Stimulated activated memory B cell treated with anti-CD40 and anti-IgM and Interleukin-4, amounts not matched to agents 10 μg/mL and 1 μg/mL and 100 μg/mL, for 72 hours (primary cell): ENCODE measurements around the gene LHFPL3.
"Not testable (repeated sequence)": the region's sequence is repeated elsewhere in the genome, so short reads cannot be mapped to it uniquely, and the experiment has no call there.

Experiments
- ATAC-seq: fragments of 150-1000 bp; cut with Tn5 transposase; 2 replicates; pipeline ENCODE4 v1.10.0; 2021
- H3K27ac Mint-ChIP-seq: one replicate; pipeline ENCODE4 v1.8.0; 2022; ENCODE audit warnings: mild to moderate bottlenecking, mixed read lengths
- H3K27me3 Mint-ChIP-seq: one replicate; pipeline ENCODE4 v1.8.0; 2022; ENCODE audit warnings: mixed read lengths
- H3K36me3 Mint-ChIP-seq: one replicate; pipeline ENCODE4 v1.8.0; 2022; ENCODE audit warnings: mixed read lengths
- H3K4me1 Mint-ChIP-seq: one replicate; pipeline ENCODE4 v1.8.0; 2022; ENCODE audit warnings: mixed read lengths
- H3K4me3 Mint-ChIP-seq: one replicate; pipeline ENCODE4 v1.8.0; 2022; ENCODE audit warnings: mild to moderate bottlenecking, moderate library complexity, mixed read lengths
- H3K9me3 Mint-ChIP-seq: one replicate; pipeline ENCODE4 v1.8.0; 2022; ENCODE audit warnings: mixed read lengths

The LHFPL3 gene

DNA sequence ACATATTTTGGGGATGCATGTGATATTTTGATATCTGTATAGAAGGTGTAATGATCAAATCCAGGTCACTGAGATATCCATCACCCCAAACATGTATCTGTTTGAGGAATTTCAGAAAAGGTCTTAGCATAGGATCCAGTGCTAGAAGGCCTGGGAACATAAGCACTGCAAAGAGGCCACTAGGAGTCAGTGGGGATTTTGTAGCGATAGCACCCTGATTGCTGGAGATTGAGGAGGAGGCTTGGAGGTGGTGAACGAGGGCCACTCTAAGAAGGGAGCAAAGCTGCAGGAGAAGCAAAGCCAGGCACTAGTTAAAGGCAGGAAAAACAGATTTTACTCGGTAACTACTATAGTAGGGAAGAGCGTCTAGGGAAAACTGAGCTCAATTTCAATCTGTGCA, 324.0 kb downstream of the LHFPL3 start:
- no peaks in the 10 kb centered on the region for H3K9me3 Mint-ChIP-seq
- peaks cover 16% of the 10 kb centered on the region for H3K27me3 Mint-ChIP-seq
- H3K4me1 Mint-ChIP-seq, result no peaks in the 10 kb centered on the region
- no peak for ATAC-seq
- no peak overlapping the region for H3K27ac Mint-ChIP-seq
- H3K36me3 Mint-ChIP-seq, result no peaks in the 10 kb centered on the region
- H3K4me3 Mint-ChIP-seq, result no peak overlapping the region

DNA sequence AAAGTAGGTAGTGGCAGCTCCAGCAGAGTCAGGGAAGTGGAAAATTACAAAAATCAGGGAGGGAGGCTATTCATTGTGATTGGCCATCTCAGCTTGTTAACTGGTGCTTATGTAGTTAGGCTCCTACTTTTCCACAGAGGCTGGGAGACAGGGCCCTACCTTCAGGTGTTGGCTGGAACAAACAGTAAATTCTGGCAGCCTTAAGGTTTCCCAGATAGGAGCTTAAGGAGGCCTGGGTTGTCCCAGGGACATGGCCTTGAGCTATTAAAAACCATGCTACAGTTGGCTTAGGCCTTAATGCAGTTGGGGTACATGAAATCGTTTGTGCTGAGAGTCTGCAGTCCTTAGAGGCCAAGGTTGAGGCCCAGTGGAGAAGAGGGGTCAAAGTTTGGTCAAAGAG, 324.5 kb downstream of the LHFPL3 start:
- Mint-ChIP-seq H3K9me3 (no peaks in the 10 kb centered on the region), H3K27ac (no peak overlapping the region)
- no peak for ATAC-seq

DNA sequence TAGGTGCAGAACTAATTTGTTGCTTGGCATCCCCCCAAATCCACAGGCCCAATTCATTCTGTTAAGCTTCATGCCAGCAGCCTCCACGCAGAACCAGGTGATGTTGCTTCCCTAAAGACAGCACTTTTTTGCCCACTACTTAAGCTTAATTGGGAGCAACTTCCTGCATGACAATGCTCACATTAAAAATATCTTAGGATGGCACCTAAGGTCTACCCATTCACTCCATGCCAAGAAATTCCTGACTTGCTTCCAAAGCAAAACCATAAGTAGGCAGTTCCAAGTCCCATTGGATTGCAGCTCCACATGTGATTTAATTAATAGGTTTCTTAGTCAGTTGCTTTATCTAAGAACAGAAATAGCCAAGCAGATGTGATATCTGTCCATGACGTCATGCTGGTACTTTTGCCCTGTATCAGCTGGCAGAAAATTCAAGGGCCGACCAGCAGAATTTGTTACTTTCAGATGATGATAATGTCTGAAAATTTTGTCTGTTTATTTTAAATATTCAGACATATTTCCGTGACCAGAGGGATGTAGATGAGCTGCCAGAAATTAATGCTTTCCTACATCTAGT, 325.5 kb downstream of the LHFPL3 start:
- no peak overlapping the region for H3K27ac Mint-ChIP-seq
- no peak for ATAC-seq
- no peak overlapping the region for H3K4me3 Mint-ChIP-seq
- H3K27me3 Mint-ChIP-seq, result peaks cover 9% of the 10 kb centered on the region
- H3K36me3 Mint-ChIP-seq, result no peaks in the 10 kb centered on the region
- H3K4me1 Mint-ChIP-seq, result no peaks in the 10 kb centered on the region
- H3K9me3 Mint-ChIP-seq, result no peaks in the 10 kb centered on the region

More for the DNA sequence above, 324.5 kb downstream of the LHFPL3 start:
- Mint-ChIP-seq H3K27me3 (peaks cover 16% of the 10 kb centered on the region), H3K4me3 (no peak overlapping the region), H3K4me1 (no peaks in the 10 kb centered on the region), H3K36me3 (no peaks in the 10 kb centered on the region)

DNA sequence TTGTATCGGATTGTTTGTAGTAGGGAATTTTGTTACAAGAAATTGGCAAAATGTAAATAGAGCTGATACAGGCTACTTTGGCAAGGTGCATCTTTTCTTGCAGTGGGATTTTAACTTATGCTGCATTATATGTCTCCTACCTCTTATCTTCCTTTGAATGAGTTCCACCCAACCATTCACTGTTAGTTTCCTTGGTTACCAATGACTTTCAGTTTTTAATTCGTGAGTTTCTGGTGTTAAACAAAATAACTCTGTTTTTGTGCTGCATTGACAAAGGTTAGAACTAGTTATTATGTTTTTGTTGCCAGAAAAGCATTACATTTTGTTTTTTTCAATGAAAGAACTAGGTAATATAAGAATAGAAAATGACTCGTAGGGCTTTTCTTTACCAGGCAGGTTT, 327.2 kb downstream of the LHFPL3 start:
- no peaks in the 10 kb centered on the region for H3K36me3 Mint-ChIP-seq

DNA sequence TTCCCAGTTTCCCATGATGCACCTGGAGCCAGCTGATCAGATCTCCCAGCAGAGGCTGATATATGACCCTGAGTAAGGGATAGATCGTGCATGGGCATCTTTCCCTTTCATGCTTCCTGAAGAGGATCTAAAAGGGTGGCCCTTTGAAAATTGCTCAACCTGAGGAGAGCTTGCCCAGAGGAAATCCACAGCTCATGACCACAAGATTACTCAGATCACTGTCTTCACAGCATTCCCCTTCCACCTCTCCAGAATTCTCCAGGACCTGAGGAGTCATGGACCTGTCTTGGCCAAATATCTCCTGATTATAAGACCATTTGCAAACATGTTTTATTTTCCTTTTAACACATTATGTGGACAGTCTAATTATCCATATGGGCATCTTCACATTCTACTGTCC, 328.1 kb downstream of the LHFPL3 start:
- no peaks in the 10 kb centered on the region for H3K27me3 Mint-ChIP-seq
- H3K27ac Mint-ChIP-seq, result no peak overlapping the region
- H3K4me1 Mint-ChIP-seq, result no peaks in the 10 kb centered on the region
- H3K36me3 Mint-ChIP-seq, result no peaks in the 10 kb centered on the region
- H3K4me3 Mint-ChIP-seq, result no peak overlapping the region
- H3K9me3 Mint-ChIP-seq, result no peaks in the 10 kb centered on the region
- ATAC-seq, result no peak

More for the DNA sequence above, 327.2 kb downstream of the LHFPL3 start:
- no peaks in the 10 kb centered on the region for H3K27me3 Mint-ChIP-seq
- no peak for ATAC-seq
- H3K4me1 Mint-ChIP-seq, result no peaks in the 10 kb centered on the region
- no peak overlapping the region for H3K4me3 Mint-ChIP-seq
- H3K27ac Mint-ChIP-seq, result no peak overlapping the region
- H3K9me3 Mint-ChIP-seq, result no peaks in the 10 kb centered on the region

DNA sequence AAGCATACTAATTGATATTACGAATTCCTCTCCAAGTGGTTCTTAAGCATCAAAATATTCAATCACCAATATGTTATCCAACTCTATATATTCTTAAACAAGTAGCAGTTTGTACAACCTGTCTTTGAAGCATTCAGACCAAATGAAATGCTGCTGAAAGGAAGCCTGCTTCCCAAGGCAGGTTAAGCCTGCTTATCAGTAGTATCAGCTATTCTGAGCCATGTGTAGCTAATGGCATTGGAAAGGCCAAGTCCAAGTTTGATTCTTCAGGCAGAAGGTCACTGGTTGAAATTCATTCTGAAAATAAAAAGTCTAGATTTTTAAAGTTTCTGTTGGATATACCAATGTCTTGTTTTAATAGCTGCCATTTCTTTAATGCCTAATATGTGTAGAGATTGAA, 328.7 kb downstream of the LHFPL3 start:
- Mint-ChIP-seq H3K4me3 (no peak overlapping the region), H3K9me3 (no peaks in the 10 kb centered on the region), H3K27ac (no peak overlapping the region), H3K36me3 (no peaks in the 10 kb centered on the region), H3K27me3 (no peaks in the 10 kb centered on the region), H3K4me1 (no peaks in the 10 kb centered on the region)
- ATAC-seq, result no peak

DNA sequence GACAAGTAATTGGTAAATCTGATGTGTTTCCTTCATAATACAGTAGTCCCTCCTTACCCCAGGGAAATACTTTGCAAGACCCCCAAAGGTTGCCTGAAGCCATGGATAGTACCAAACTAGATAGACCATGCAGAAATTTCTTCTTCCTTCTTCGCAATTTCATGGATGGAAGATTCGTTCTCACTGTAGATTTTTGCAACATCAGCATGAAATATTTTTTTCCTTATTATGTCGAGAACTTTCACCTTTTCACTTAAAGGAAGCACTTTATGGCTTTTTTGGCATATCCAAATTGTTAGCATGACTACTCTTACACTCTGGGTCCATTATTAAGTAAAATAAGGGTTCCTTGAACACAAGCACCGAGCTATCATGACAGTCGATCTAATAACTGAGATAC, 333.2 kb downstream of the LHFPL3 start:
- H3K36me3 Mint-ChIP-seq, result no peaks in the 10 kb centered on the region

DNA sequence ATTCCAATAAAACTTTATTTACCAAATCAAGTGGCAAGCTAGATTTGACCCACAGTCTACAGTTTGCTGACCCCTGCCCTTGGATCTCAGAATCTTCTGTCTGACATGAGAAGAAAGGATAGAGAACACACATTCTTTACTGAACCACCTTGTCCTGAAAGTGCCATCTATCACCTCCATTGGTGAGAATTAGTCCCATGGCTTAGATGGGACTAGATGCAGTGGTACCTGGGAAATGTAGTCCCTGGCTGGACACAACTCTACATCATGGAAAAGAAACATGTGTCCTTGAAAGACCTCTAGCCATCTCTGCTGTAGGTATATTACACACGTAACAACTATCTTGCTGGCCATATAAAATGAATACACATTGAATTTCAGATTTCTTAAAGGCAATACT, 336.2 kb downstream of the LHFPL3 start:
- Mint-ChIP-seq H3K4me1 (no peaks in the 10 kb centered on the region), H3K27ac (no peak overlapping the region), H3K36me3 (no peaks in the 10 kb centered on the region), H3K27me3 (no peaks in the 10 kb centered on the region), H3K4me3 (no peak overlapping the region), H3K9me3 (no peaks in the 10 kb centered on the region)
- ATAC-seq, result no peak

More for the DNA sequence above, 333.2 kb downstream of the LHFPL3 start:
- Mint-ChIP-seq H3K4me3 (no peak overlapping the region), H3K27ac (no peak overlapping the region), H3K27me3 (no peaks in the 10 kb centered on the region), H3K4me1 (no peaks in the 10 kb centered on the region), H3K9me3 (no peaks in the 10 kb centered on the region)
- ATAC-seq, result no peak

DNA sequence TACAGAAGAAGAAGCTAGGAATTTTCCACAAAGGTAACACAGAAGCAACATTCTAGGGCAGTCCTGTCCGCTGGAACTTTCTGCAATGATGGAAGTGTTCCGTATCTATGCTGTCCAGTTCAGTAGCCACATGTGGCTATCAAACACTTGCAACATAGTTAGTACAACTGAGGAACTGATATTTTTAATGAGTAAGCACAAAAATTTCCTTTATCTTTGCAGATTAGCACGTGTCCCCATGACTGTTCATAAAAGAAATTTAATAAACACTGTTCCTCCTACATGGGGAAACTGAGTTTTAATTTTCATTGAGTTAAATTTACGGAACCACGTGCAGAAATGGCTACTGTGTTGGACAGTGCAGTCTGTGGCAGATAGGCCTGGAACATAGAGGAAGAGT, 349.2 kb downstream of the LHFPL3 start:
- Mint-ChIP-seq H3K36me3 (no peaks in the 10 kb centered on the region), H3K27ac (no peak overlapping the region), H3K4me3 (no peak overlapping the region), H3K4me1 (no peaks in the 10 kb centered on the region), H3K9me3 (no peaks in the 10 kb centered on the region), H3K27me3 (peaks cover 8% of the 10 kb centered on the region)
- ATAC-seq, result no peak

DNA sequence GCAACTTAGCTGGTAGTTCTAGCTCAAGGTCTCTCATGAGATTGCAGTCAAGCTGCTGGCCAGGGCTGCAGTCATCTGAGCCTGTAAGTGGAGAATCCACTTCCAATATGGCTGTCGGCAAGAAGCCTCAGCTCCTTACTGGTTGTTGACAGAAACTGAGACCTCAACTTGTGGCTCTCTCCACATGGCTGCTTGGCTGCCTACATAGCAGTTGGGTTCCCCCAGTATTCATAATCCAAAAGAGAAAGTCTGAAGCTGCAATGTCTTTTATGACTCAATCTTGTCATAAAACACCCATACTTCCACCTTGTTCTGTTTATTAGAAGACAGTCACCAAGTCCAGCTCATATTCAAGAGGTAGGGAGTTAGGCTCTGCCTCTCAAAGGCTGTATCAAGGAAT, 350.7 kb downstream of the LHFPL3 start:
- H3K27me3 Mint-ChIP-seq, result no peaks in the 10 kb centered on the region
- H3K36me3 Mint-ChIP-seq, result no peaks in the 10 kb centered on the region
- H3K4me3 Mint-ChIP-seq, result no peak overlapping the region
- H3K4me1 Mint-ChIP-seq, result no peaks in the 10 kb centered on the region
- ATAC-seq, result no peak
- H3K27ac Mint-ChIP-seq, result no peak overlapping the region
- no peaks in the 10 kb centered on the region for H3K9me3 Mint-ChIP-seq

DNA sequence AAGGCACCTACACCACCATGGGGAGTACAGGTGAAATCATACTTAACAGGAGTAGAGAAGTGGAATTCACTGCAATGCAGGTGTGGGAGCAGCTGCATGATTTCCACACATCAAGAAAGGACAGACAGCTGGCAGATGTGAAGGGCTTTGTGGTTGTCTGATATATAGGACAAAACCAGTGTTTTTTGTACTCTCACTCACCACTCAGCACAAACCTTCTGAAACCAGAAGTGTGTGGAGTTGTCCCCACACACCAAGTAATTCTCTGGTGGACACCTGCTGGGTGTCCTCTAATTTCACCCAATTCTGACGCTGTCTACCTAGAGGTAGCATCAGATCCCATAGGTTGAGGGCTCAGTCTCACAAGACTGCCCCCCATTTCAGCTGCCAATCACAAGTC, 357.9 kb downstream of the LHFPL3 start:
- Mint-ChIP-seq H3K9me3 (peaks cover under 1% of the 10 kb centered on the region), H3K27me3 (no peaks in the 10 kb centered on the region), H3K27ac (no peak overlapping the region), H3K4me1 (no peaks in the 10 kb centered on the region), H3K4me3 (no peak overlapping the region), H3K36me3 (no peaks in the 10 kb centered on the region)
- no peak for ATAC-seq

DNA sequence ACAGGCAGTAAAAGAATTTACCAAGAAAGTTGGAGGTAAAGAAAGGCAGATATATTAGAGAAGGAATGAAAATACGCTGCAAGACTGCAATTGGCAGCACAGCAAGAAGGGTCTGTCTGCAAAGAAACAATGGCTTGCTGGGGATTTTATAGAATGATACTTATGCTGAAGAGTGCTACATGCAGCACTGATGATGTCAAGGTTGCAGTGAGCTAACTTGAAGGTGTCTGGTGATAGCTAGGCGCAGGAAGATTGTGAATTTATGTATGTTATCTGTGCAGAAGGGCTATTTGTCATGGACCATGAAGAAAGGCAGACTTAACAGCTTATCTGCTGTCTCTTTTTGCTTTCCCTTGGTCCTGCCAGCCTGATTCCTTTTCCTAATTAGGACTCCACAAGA, 366.3 kb downstream of the LHFPL3 start:
- no peaks in the 10 kb centered on the region for H3K27me3 Mint-ChIP-seq
- no peak overlapping the region for H3K4me3 Mint-ChIP-seq
- no peaks in the 10 kb centered on the region for H3K4me1 Mint-ChIP-seq
- H3K36me3 Mint-ChIP-seq, result no peaks in the 10 kb centered on the region
- ATAC-seq, result no peak
- H3K9me3 Mint-ChIP-seq, result peaks cover 9% of the 10 kb centered on the region
- H3K27ac Mint-ChIP-seq, result no peak overlapping the region

DNA sequence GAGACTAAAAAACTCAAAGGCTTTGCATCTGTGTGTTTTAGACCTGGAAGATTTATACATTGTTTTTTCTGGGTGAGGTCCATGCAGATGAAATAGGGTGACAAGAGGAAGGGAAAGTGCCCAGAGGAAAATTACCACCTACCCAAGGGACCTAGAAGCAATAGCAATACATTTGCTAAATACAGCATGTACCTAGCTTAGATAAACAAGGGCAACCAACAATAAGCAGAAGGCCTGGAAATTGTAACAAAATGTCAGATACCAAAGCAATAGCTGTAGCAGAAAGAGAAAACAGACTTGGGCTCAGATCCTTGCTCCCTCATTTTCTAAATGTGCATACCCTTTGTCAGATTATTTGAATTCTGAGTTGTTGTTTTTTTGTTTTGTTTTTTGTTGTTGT, 367.2 kb downstream of the LHFPL3 start:
- Mint-ChIP-seq H3K4me3 (no peak overlapping the region), H3K9me3 (peaks cover 13% of the 10 kb centered on the region), H3K27ac (no peak overlapping the region), H3K27me3 (no peaks in the 10 kb centered on the region), H3K36me3 (no peaks in the 10 kb centered on the region), H3K4me1 (no peaks in the 10 kb centered on the region)
- no peak for ATAC-seq

DNA sequence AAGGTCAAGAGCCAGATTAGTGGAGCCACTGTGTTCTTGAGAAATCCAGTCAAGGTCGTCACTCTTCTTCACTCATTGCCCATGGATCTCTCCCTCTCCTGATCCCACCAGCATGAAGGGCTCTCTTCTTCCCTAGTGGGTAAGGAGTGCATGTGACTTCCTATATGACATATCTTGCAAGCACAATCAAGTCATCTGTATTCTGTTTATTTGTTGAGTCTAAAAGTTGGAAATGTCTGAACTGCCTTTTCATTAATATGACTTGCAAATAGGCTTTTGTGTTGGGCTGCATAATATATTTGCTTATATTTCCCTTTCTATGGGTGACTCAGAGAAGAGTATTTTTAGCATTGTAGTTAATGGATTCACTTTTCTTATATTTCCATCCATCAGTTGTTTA, 371.9 kb downstream of the LHFPL3 start:
- Mint-ChIP-seq H3K4me1 (no peaks in the 10 kb centered on the region), H3K4me3 (no peak overlapping the region), H3K27ac (no peak overlapping the region), H3K36me3 (no peaks in the 10 kb centered on the region), H3K9me3 (peaks cover 6% of the 10 kb centered on the region), H3K27me3 (no peaks in the 10 kb centered on the region)
- ATAC-seq, result no peak

DNA sequence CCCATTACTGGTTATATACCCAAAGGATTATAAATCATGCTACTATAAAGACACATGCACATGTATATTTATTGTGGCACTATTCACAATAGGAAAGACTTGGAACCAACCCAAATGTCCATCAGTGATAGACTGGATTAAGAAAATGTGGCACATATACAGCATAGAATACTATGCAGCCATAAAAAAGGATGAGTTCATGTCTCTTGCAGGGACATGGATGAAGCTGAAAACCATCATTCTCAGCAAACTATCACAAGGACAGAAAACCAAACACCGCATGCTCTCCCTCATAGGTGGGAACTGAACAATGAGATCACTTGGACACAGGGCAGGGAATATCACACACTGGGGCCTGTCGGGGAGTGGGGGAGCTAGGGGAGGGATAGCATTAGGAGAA, 392.6 kb downstream of the LHFPL3 start:
- not testable (repeated sequence) for ATAC-seq, H3K27me3 Mint-ChIP-seq, H3K36me3 Mint-ChIP-seq, H3K9me3 Mint-ChIP-seq, H3K4me1 Mint-ChIP-seq, H3K27ac Mint-ChIP-seq, H3K4me3 Mint-ChIP-seq

DNA sequence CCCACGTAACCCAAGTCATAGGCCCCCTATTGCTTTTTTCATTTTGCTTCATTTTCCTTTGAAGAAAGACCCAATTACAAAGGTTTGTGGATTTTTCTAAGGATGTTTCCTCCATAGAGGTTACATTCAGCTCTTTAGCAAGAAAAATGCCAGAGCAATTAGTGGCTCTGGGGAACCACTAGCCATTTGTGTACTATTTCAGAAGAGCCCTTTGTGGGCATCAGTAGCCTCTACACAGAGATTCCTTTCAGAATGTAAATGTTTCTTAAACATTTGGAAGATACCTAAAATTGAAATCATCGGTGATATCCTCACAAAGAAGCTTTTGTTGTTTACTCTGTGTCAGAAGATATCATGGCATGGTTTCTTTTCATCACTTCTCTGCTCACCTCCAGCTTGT, 394.6 kb downstream of the LHFPL3 start:
- Mint-ChIP-seq H3K27me3 (no peaks in the 10 kb centered on the region), H3K27ac (no peak overlapping the region), H3K36me3 (no peaks in the 10 kb centered on the region), H3K4me3 (no peak overlapping the region), H3K9me3 (no peaks in the 10 kb centered on the region), H3K4me1 (no peaks in the 10 kb centered on the region)
- ATAC-seq, result no peak

DNA sequence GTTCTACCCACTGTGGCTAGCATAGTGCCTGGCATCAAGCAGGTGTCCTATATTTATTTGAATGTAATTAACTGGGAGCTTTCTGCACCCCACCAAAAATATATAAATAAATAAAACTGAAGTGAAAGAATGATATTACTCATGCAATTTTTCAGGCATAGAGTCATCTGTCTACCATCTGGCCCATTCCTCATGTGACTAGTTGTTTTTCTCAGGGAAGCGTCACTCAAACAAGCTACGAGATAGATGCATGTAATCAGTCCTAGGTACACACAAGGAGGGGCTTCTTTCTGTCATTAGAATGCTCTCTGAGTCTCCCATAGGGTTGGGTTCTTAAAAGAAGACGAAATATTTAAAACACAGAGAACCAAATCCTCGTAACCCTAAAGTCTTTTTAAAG, 430.1 kb downstream of the LHFPL3 start:
- no peak for ATAC-seq
- H3K27ac Mint-ChIP-seq, result no peak overlapping the region
- H3K4me1 Mint-ChIP-seq, result no peaks in the 10 kb centered on the region
- peaks cover 11% of the 10 kb centered on the region for H3K27me3 Mint-ChIP-seq
- H3K36me3 Mint-ChIP-seq, result no peaks in the 10 kb centered on the region
- H3K9me3 Mint-ChIP-seq, result peaks cover 7% of the 10 kb centered on the region
- H3K4me3 Mint-ChIP-seq, result no peak overlapping the region
